ENCODE results near the gene OR8G5.

- TF ChIP-seq CTCF (IDR thresholded peaks at IDR 0.05; ENCODE audit: poor library complexity), result no peak
- TF ChIP-seq EZH2 (IDR thresholded peaks at IDR 0.05; ENCODE audit: borderline replicate concordance), result no peak
- no peak for TF ChIP-seq EZH2phosphoT487 (IDR thresholded peaks at IDR 0.05; ENCODE audit: low read depth, severe bottlenecking, unreplicated experiment)
Measured at GRCh38 chr11:124296016-124296415, 39.8 kb downstream of the OR8G5 start.
